VCaP (cell line): Measurements from ENCODE around the gene RUFY3.

Source experiments
- H3K27ac ChIP-seq: fragments of 450-650 bp; 2 replicates; pipeline ENCODE4 v1.5.1; 2017
- TF ChIP-seq, protein P1 (sequence below): fragments of 450-650 bp; conservative IDR thresholded peaks from 2 replicates; pipeline ENCODE4 v1.5.1; 2017; ENCODE audit warnings: mild to moderate bottlenecking, moderate library complexity

The RUFY3 gene

GRCh38 chr4:70841211-70841610 lies 119.4 kb downstream of the RUFY3 start:
- TF ChIP-seq, protein P1, sequence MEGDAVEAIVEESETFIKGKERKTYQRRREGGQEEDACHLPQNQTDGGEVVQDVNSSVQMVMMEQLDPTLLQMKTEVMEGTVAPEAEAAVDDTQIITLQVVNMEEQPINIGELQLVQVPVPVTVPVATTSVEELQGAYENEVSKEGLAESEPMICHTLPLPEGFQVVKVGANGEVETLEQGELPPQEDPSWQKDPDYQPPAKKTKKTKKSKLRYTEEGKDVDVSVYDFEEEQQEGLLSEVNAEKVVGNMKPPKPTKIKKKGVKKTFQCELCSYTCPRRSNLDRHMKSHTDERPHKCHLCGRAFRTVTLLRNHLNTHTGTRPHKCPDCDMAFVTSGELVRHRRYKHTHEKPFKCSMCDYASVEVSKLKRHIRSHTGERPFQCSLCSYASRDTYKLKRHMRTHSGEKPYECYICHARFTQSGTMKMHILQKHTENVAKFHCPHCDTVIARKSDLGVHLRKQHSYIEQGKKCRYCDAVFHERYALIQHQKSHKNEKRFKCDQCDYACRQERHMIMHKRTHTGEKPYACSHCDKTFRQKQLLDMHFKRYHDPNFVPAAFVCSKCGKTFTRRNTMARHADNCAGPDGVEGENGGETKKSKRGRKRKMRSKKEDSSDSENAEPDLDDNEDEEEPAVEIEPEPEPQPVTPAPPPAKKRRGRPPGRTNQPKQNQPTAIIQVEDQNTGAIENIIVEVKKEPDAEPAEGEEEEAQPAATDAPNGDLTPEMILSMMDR, result no peak
- peak overlapping the region; percentile 18 for H3K27ac ChIP-seq

GRCh38 chr4:70841951-70842350 lies 120.2 kb downstream of the RUFY3 start:
- TF ChIP-seq, protein P1, result no peak
- peak overlapping the region; percentile 18; the same call in 1 of the 2 replicates for H3K27ac ChIP-seq

DNA sequence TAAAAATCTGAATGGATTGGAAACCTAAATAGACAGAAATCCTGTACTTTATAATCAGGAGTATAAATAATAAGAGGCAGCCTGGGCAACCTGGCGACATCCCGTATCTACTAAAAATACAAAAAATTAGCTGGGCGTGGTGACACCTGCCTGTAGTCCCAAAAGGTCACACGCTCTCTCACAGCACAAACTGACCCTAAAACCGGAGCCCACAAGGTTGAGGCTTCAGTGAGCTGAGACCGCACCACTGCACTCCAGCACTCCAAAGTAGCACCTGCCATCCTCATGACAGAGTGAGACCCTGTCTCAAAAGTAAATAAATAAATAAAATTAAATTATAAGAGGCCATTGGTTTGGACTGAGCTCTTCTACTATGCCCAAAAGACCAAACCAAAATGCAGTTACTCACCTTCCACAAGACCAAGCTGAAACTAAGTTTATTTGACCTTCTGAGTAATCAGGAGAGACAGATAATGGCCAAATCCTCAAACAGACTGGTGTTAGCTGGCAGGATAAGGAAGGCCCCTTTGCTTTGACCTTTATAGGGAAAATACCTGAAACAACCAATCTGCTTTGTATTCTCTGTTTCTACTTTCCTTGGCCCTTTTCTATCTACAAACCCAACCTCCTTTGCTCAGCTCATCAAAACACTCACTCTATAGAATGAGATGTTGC lies 121.1 kb downstream of the RUFY3 start:
- H3K27ac ChIP-seq, result no peak overlapping the region
- TF ChIP-seq, protein P1, result no peak

GRCh38 chr4:70844180-70844579 lies 122.4 kb downstream of the RUFY3 start:
- H3K27ac ChIP-seq, result no peak overlapping the region
- TF ChIP-seq, protein P1, result no peak

DNA sequence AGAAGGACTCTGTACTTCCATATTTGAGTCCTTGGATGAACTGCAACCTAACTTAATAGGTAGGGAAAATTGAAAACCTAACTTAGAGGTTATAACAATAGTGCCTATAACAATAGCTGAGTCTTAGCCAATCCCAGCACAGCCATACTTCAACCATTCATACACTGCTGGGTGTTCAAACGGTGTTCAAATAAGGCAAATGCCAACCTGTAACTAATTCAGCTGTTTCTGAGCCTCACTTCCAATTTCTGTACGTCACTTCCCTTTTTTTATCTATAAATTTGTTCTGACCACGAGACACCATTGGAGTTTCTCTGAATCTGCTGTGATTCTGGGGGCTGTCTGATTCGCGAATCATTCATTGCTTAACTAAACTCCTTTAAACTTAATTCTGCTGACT lies 127.5 kb downstream of the RUFY3 start:
- TF ChIP-seq, protein P1, result no peak
- no peak overlapping the region for H3K27ac ChIP-seq

DNA sequence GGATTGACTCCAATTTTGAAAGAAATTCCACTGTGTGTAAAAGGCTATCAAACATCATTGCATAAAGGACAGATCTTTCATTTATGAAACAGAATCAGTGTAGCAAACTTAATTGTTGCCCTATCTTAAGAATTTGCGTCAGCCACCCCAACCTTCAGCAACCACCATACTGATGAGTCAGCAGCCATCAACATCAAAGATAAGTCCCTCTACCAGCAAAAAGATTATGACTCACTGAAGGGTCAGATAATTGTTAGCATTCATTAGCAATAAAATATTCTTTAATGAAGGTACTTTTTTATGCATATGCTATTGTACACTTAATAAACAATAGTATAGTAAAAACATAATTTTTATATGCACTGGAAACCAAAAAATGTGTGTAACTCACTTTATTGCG lies 133.7 kb downstream of the RUFY3 start:
- H3K27ac ChIP-seq, result no peak overlapping the region
- TF ChIP-seq, protein P1, result no peak
